Femur (tissue), 1 donor: ENCODE data around the gene MRPL39.

ENCODE experiments used
- DNase-seq: peaks from one replicate; pipeline ENCODE4 v3.0.0-alpha.2; 2017

Gene MRPL39

DNA sequence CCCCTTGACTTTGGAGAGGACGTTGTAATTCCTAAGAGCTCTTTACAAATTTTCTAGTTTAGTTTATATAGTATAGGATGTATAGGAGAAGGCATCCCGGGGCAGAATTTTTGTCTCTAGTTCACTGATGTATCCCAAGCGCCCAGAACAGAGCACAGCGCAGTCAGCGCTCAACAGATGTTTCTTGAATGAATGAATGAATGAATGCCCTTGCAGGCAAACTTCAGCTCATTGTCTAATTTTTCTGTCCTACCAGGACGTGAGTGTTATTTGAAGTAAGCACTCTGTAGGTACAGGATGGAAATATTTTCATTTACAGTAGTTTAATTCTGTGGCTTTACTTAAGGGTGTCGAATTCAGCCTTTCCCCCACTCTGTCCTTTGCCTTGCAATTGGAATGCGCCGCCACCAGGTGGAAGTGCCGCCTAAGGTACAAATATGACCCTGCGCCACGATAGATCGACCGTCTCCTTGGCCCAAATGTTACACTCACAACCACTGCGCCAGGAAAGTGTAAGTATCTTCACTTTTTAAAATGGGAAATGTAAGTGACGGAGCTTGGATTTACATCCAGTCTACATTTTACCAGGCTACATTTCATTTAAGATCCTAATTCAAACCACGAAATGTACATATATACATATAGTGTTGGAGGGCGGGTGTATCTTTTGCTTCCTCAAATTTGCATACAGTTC, 910 bp upstream of the MRPL39 start:
- peak; percentile 90 for DNase-seq

DNA sequence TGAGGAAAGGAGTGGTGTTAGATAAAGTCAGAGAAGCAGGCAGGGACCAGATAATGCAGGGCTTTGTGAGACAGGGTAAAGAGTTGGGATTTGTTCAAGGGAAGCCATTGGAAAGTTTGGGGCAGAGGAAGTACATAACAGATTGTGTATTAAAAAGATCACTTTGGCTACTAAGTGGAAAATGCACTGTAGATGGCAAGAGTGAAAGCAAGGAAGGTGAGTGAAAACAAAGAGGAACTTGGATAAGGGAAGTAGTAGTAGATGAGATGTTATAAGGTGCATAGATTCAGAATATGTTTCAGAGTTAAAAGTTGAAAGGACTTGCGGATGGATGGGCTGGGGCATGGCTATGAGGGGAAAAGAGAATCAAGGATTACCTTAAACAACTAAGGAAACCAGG, 17.4 kb downstream of the MRPL39 start:
- DNase-seq, result no peak

DNA sequence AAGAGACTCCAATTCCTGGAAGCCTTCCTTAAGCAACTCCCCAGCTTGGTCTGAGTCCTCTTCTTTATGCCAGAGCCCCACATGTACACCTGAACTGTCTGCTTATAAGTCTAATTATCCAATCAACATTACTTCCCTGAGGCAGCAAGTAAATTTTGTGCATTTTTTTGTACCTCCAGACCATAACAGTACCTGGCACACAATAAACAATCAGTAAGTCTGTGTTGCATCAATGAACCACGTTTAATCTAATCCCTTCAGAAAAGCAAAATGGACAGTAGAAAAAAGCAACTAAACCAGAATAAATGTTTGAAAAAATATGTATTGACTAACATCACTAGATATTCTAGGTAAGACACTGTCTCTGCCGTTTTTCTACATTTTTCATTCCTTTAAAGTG, 20.5 kb downstream of the MRPL39 start:
- DNase-seq, result no peak

DNA sequence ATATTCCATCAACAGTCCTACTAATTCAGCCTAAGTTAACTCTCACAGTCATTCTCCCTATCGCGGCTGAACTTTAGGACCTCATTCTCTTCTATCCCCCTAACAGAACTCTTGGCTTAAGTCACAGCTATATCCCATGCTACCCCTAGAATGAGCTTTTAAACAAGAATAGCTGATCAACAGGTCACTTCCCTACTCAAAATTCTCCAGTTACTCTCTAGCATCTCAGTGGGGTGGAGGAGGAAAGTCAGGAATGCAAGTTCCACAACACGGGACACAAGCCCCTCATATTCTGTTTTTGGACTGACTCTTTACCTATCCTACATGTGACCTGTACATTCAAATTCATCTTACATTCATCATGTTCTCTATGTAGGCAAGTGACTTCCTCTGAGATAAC, 21.0 kb downstream of the MRPL39 start:
- no peak for DNase-seq

DNA sequence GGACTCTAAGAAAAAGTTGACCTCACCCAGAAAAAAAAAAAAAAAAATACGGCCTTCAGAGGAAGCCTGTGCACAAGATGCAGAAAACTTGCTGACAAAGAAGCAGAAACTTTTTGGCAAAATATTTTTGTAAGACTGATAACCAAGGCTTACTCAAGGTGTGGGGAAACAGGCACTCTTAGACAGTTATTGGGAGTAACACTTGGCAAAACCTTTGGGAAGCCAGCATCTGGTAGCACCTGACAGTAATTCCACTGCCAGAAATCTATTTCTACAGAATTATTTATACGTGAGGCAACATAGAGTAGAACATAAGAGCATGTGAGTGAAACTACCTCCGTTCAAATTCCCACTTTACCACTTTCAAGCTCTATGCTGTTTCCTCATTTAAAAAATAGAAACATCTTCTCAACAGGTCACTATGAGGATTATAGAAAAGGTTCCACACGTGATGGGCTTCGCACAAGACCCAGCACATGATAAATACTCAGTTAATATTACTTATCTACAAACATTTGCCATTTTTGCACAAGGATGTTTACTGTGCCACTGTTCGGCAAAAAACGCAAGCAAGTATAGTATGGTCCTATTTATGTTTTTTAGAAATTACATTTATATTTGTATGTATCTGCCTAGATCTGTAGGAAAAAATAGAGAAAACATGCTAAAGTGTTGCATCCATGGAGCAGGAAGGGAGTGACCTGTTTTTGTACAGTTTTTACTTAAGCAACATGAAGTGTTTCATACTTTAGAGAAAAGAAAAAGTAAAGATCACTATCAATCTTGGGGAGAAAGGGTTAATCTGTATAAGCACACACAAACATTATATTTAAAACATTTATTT, 22.2 kb downstream of the MRPL39 start:
- DNase-seq, result no peak

DNA sequence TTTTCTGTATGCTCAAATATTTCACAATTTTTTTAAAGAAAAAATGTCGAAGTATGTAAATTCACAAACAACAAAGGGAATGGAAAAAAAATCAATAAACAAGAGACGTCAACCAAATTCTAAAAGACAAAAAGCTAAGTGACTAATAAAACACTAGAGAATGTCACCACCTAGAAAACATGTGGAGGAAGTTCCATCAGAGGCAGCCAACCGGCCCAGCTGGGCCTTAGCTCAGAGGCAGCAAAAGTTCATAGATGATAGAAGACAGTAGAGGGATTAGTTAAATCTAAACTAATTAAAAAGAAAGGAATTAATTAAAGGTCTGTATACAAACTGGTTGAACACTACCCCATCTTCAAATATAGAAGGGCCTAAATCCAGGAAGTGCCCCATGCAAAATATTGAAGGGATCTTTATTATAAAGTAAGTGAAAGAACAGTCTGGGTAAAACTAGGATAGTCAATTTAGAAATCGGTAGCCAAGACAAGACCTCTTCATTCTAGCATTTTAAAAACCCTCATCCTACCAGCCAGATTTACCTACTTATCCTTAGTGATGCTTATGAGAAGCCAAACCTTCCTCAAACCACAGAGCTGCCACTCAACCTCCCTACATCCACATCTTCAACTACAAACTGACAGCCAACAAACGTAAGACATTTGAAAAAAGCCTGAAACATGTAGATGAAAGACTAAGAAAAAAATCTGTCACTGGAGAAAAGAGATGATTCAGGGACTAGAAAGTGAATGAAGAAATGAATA, 23.7 kb downstream of the MRPL39 start:
- DNase-seq, result no peak

DNA sequence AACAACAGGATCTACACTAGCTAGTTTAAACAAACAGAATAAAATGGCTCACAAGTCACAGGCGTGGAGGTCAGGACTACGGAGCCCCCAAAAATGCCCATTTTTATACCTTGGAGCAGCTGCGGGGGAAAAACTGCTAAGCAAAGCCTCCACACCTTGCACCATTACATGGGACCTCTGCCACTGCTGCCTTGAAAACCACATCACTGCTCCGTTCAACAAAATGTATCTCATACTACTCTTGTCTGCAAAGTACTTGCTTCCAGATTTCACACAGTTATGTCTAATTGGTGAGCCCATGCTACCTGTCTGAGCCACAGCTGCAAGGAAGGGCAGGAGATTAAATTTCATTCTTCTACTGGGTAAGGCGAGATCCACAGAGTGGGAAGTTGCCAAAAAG, 24.4 kb downstream of the MRPL39 start:
- no peak for DNase-seq

DNA sequence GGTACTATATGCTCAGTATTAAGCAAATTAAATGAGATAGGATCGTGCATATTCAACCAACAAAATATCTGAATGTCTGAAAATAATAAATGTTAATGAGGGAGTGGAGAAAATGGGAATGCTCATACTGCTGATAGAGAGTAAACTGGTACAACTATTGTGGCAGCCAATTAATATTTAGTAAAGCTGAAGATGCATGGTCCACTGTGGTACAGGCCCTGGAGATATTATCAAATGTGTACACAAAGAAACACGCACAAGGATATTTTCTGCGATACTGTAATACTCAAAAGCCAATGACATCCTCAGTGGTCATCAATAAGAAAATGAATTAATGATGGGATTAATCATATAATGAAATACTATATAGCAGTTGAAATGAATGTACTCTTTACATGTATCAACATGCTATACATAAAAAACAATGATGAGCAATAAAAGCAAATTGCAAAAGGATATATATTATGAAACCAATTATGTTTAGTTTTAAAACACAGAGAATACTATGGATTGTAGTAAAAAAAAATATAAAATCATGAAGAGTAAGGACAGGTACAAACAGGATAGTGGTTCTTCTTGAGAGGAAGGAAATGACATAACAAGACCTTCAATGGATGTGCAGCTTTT, 25.0 kb downstream of the MRPL39 start:
- no peak for DNase-seq

DNA sequence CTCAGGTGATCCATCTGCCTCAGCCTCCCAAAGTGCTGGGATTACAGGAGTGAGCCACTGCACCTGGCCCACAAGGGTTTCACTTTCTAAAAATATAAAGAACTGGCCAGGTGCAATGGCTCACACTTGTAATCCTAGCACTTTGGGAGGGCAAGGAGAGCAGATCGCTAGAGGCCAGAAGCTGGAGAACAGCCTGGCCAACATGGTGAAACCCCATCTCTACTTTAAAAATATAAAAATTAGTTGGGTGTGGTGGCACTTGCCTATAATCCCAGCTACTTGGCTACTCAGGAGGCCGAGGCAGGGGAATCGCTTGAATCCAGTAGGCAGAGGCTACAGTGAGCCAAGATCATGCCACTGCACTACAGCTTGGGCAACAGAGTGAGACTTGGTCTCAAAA, 25.7 kb downstream of the MRPL39 start:
- no peak for DNase-seq

DNA sequence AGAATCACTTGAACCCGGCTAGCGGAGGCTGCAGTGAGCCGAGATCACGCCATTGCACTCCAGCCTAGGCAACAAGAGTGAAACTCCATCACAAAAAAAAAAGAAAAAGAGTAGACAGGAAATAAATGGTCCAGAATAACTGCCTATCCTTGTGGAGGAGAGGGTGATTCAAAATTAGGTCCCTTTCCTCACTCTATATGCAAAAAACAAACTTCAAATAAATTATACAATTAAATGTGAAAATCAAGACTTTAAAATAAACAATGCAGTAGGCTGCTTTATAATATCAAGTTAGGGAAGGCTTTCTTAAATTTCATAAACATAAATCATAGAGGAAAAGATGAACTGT, 26.4 kb downstream of the MRPL39 start:
- DNase-seq, result no peak

DNA sequence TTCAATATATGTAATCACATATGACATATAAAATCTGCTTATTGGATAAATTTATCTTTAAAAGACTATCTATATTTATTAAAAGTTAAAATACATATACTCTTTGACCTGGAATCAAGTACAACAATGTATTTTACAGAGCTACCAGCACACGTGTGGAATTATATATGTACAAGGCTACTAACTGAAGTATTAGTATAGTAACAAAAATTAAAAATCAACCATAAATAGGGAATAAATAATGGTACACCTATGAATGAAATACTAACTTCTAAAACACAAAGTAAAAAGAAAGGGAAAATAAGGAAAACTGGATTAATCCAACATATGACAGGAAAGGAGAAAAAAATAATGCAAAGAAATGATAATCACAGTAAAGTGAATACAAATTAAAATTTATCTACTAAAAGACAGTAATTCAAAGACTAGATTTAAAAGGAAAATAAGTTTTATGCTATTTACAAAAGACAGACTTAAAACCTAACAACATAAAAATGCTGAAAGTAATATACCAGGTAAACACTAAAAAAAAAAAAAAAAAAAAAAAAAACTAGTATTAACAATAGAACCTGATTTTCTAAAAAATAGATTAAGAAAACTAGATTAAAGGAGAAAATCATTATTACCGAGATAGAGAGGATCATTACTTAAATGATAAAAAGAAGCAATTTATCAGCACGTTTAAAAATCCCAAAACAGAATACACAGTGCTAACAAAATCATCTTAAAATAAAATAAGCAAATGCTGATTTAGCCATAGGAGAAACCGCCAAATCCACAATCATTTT, 27.9 kb downstream of the MRPL39 start:
- no peak for DNase-seq

DNA sequence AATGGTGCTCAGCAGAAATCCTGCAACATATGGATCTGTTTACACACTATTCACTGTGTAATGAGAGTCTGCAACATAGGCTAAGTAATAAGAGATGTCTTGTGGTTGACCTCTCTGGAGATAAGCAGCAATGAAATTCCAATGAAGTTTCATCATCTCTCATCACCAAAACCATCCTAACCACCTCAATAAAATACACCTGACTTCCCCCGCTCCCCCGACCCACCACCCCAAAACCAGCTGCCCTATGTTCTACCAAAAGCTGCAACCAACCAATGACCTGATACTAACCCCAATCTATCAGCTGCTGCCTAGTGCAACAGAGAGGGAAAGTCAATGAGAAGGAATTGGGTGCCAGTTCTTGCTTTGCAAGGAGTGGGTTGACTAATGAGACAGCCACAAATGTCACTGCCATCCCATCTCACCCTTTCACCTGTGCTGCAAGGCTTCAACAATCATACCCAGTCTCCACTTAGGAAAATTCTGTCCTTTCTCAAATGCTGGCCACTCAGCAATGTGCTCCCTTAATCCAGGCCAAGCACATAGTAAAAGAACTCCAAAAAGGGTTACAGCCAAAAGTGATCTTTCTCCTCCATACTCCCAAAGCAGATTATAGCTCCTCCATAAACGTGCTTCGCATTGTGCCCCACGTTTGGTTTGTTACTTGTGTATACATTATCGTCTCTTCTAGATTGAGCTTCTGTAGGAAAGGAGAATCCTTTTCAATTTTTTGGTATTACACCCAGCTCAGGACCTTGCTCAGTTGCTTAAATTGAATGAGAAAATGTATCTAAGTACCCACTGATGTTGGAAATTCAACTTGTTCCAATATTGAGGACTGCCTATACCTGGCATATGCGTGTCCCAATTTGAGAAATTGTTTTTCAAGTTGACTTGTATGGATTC, 29.0 kb downstream of the MRPL39 start:
- DNase-seq, result no peak

DNA sequence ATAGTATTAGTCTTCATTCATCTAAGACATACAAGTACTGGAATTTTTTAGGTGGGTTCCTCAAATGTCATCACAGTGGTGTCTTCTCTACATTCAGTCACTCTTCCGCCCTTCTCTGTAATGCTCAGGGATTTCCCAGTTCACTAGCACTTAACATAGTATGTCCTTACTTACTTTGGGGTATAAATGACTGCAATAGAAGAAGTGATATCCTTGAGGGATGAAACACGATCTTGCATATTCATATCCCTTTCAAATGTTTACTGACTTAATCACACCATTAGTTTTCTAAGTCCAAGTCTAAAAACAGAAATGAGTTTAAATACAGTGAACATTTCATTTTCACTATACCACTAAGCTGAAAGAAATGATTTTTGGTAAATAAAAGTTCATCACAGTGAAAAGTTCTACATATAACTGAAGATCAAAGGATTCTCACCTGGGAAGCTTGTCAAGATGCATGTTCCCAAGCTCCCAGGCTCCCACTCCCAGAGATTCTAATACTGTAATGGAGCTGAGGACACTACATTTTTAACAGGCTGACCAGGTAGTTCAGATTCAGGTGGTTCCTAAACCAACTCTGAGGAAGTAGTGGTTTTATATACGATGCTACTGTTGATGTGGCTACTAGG, 29.7 kb downstream of the MRPL39 start:
- DNase-seq, result no peak

DNA sequence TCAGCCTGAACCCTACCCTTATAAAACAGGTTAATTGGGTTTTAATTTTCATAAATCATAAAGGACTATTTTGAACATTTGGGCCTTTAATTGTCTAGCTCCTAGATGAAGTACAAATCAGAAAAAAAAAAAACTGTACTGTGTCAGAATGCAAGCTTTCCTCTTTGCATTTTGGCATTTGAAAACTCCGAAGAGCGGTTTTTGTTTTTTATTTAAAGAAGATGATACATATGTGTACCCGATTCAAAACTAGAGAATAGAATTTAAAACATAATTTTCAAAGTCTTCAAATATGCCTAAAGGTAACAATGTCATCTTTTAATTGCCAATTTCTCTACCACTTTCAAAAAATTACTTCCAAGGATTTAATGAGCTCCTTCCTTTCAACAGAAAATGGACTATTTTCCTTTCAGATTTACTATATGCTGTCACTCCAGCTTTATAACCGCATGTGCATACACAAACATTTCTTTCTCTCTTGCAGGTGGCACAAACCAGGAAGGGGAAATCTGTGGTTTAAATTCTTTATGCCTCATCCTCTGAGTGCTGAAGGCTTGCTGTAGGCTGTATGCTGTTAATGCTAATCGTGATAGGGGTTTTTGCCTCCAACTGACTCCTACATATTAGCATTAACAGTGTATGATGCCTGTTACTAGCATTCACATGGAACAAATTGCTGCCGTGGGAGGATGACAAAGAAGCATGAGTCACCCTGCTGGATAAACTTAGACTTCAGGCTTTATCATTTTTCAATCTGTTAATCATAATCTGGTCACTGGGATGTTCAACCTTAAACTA, 33.7 kb downstream of the MRPL39 start:
- no peak for DNase-seq

DNA sequence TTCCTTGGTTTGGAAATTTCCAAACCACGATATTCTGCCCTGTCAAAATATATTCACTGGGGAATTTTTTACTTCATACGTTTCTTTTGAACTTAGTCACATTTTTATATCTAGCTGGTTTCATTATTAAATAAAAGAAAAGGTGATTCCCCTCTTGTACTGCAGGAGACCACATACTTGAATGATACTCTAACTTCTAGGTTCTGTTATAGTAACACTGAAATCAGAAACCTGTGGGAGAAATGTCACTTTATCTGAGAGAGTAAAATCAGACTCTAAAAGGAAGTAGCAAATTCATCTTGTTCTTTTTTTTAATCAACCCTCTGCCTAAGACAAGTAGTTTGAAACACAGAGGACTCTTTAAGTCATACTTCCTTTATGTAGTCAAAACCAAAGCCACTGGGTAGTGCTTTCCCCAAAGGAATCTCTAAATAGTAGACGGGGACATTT, 34.4 kb downstream of the MRPL39 start:
- no peak for DNase-seq

DNA sequence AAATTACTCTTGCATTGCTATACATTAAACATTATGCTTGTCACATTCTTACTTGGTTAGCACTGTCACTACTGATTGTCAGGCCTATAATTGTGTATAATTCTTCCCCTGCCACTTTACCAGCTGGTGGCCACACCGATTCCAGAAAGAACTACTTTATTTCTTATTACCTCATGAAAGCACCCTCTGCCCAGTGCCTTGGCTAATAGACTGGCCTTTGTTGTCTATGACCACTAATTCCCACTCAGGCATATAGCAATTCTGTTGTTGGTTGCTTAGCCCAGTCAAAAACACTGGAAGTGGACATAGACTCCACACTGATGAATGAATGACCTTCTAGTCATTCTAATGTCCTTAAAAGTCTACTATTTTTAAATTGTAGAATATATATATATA, 35.6 kb downstream of the MRPL39 start:
- no peak for DNase-seq

DNA sequence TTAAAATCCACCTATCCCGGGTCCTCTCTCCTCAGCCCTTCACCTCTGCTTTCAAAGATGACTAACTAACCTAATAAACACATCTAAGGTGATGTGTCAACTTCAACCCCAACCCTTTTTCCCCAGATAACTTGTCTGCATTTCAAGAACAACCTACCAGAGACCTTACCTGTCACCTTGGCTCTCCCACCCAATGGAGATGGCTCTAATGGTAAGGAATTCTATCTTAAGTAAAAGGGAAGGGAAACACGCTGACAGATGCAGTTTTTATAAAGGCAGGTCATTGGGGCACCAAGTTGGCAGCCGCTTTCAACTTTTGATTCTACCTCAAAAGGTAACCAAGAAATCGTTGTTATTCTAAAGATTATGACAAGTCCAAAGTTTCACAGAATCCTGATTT, 37.6 kb downstream of the MRPL39 start:
- no peak for DNase-seq

DNA sequence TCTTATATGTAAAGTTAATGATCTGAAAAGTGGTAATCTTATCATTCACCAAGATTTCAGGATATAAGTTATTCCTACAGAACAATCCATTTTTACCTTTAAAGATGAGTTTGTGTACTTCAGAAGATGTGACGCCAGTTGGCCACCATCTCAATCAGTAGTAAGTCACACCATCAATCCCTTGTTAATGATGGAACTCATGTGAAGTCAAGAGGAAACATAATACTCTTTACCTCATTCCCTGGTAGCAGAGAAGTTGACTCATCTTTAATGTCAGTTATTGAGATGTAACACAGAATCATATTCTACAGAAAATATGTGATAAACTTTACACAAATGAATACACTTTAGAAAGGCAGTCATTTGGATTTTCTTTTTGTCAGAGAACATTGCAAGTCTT, 38.2 kb downstream of the MRPL39 start:
- no peak for DNase-seq

DNA sequence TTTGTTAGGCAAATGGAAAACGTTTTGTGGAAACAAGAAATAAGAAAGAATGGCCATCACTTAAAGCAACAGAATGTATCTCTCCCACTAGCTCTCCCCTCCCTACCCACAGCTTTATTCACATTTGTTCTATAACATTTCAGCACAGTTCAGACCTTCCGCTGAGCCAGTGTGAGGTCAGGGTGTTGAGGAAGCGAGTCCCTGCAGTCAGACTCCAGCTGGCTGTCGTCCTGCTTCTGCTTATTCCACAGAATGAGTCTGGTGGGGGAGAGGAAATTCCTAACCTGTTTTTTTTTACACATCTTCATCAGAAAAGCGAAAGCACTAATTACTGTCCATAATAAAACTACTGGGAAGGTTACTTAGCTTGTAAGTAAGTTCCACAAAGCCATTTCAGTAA, 39.0 kb downstream of the MRPL39 start:
- DNase-seq, result peak; percentile 66

DNA sequence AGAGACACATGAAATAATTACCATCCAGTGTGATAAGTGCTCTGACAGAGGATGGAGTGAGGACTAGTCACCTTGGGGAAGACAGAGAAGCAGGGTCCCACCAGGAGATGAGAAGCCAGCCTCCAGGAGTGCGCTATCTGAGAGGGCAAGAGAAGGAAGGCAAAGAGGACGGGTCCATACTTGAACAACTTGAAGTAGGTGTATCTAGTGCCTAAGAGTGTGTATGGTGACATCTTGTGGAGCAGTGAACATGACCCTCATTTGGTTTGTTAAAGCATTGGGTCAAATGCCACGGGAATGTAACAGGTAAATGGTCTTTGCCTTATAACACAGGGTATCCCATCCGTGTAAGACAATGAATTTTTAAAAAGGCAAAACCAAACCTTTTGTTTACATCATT, 39.8 kb downstream of the MRPL39 start:
- DNase-seq, result no peak
